Choroid plexus epithelial cell (primary cell): ENCODE results near the gene SOS1.
"Not testable (repeated sequence)": the region's sequence is repeated elsewhere in the genome, so short reads cannot be mapped to it uniquely, and the experiment has no call there.

Source experiments
- DNase-seq: peaks from one replicate; pipeline ENCODE4 v3.0.0-alpha.2; 2010; ENCODE audit warnings: low read depth
- H3K4me3 ChIP-seq: 2 replicates; pipeline ENCODE4 v1.5.1; 2011; ENCODE audit warnings: low read depth, mild to moderate bottlenecking, control low read depth, low read length, moderate library complexity
- TF ChIP-seq, protein P1 (sequence below): conservative IDR thresholded peaks from 2 replicates; pipeline ENCODE4 v1.5.1; 2011; ENCODE audit warnings: low read depth, mild to moderate bottlenecking, control low read depth, inconsistent platforms, low read length, moderate library complexity

SOS1 gene

DNA sequence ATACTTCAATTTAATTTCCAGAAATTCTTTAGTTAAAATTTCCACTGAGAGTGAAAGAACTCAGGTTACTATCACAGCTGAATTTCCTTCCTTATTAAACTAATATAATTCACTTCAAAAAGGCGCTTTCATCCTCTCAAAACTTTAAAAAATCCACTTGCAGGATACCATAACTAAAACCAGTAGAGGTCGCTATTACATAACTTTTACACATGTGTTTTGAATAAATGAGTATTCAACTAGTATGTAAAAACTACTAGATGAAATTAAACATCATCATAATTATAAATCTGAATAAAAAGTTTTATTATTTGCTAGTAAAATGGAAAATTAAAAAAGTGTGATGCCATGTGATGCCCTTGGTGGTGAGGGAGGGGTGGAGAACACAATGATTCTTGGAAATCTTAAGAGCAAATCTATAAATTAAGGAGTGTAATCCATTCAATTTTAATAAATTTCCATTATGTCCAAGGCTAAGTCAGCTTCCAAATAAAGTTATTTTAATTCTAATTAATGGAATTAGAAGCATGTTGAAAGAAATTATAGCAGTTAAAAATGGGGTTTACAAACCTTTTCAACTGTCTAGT lies 61.4 kb downstream of the SOS1 start:
- peak; percentile 76 for DNase-seq
- H3K4me3 ChIP-seq, result no peak overlapping the region
- TF ChIP-seq, protein P1, sequence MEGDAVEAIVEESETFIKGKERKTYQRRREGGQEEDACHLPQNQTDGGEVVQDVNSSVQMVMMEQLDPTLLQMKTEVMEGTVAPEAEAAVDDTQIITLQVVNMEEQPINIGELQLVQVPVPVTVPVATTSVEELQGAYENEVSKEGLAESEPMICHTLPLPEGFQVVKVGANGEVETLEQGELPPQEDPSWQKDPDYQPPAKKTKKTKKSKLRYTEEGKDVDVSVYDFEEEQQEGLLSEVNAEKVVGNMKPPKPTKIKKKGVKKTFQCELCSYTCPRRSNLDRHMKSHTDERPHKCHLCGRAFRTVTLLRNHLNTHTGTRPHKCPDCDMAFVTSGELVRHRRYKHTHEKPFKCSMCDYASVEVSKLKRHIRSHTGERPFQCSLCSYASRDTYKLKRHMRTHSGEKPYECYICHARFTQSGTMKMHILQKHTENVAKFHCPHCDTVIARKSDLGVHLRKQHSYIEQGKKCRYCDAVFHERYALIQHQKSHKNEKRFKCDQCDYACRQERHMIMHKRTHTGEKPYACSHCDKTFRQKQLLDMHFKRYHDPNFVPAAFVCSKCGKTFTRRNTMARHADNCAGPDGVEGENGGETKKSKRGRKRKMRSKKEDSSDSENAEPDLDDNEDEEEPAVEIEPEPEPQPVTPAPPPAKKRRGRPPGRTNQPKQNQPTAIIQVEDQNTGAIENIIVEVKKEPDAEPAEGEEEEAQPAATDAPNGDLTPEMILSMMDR, result peak; percentile 59

DNA sequence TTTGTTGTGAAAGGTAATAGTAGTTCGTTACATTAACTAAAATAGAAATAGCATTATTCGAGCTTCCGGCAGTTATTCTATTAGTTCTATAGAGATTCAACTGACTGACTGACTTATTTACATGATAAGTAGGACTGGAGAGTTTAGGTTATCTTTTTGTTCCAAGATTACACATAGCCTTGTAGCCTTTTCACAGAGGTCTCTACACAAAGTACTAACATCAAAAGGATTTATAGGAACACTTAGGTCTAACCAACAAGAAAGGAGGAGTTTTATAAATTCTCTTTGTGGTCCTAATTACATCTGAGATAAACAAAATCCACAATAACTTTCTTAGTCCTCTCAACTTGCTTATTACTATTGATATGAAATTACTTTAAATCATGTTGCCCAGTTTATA lies 62.8 kb downstream of the SOS1 start:
- TF ChIP-seq, protein P1, result no peak
- H3K4me3 ChIP-seq, result no peak overlapping the region
- no peak for DNase-seq

DNA sequence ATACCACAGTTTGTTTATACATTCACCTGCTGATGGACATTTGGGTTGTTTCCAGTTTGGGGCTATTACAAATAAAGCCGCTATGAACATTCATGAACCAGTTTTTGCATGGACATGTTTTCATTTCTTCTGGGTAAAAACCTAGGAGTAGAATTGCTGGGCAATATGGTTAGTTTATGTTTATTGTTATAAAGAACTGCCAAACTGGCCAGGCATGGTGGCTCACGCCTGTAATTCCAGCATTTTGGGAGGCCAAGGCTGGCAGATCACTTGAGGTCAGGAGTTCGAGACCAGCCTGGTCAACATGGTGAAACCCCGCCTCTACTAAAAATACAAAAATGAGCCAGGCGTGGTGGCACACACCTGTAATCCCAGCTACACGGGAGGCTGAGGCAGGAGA lies 68.2 kb downstream of the SOS1 start:
- not testable (repeated sequence) for H3K4me3 ChIP-seq, DNase-seq

DNA sequence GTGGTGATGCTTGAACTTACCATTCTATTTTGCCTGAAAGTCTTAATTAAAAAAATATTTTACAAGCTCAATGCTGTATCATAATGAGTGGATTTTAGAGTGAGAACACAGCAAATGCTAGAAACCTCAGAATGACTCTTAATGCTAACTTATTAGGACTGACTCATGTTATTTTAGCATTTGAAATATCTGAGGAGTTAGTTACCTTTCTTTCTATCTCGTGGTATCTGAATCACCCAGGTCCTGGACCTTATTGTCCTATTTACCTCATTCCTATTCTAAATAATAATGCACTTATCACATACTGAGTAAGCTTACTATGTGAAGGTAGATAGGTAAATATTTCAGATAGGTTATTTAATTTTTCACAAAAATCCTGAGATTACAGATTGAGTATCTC lies 70.7 kb downstream of the SOS1 start:
- DNase-seq, result peak; percentile 10
- H3K4me3 ChIP-seq, result no peak overlapping the region
- TF ChIP-seq, protein P1, result no peak

DNA sequence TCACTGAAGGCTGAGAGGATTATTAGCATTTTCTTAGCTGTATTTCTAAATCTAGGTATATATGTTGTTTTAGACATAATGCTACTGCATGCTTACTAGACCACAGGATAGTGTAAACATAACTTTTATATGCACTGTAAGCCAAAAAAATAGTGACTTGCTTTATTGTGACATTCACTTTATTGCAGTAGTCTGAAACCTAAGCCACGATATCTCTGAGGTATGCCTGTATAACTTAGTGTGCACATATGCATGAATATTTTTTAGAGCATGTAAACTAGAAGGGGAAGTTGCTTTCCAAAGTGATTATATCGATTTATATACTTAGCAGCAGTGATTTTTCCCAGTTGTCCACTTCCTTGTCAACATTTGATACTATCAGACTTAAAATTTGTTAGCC lies 81.8 kb downstream of the SOS1 start:
- DNase-seq, result no peak
- no peak overlapping the region for H3K4me3 ChIP-seq
- TF ChIP-seq, protein P1, result no peak

DNA sequence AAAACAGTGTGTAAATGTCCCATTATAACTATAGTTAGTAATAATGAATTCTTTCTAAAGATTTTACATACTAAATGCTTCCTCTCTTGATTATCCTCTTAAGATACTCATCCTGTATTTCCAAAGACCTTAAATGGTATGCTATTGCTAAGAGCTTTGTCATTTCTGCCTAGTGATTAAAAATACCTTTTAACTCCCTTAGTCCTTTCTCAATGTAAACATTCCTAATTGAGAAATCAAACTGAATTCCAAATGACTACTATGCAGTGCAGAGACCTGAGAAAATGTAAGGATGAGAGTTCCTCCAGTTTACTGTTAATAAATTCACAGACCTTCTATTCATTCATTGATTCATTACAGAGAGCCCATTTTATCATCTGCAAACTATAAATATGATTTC lies 86.9 kb downstream of the SOS1 start:
- H3K4me3 ChIP-seq, result no peak overlapping the region
- TF ChIP-seq, protein P1, result no peak
- DNase-seq, result peak; percentile 47

DNA sequence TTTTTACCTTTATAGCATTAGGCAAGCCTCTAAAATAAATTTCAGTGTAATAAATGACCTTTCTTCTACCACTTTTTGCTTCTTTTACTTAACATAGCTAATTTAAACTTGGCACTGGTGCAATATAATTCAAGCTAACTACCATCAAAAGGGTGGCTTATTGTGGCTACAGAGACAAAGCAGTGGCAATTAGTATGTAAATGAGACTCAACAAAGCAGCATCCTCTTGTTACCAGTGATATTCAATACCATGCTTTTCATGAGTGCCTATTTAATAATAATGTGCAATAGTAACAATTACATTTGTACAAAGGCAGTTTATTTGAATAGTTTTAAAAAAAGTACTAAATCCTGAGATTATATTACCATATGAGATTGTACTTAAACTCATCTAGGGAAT lies 93.4 kb downstream of the SOS1 start:
- TF ChIP-seq, protein P1, result no peak
- DNase-seq, result no peak
- H3K4me3 ChIP-seq, result no peak overlapping the region

DNA sequence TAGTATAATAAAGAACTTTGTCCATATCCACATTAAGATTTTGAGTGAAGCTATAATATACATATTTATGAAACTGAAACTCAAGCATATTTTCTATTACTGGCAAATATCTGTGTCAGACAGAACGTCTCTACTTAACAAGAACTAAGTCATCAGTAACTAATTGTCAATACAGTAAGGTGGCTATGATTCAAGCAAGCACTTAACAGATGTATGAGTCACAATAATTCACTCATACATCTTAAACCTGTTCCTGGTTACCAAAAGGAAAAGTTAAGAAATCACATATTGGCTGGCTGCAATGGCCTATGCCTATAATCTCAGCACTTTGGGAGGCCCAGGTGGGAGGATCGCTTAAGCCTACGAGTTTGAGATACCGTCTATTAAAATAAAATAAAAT lies 96.0 kb downstream of the SOS1 start:
- peak; percentile 6 for DNase-seq
- no peak overlapping the region for H3K4me3 ChIP-seq
- TF ChIP-seq, protein P1, result no peak
